IMR-90 (cell line): ENCODE measurements around the gene OR51T1. TPM values are rescaled to one million over a fixed set of nuclear protein-coding genes. Genes with fewer than 3 reads are reported as not detected.

Source experiments
- polyA plus RNA-seq, 3 experiments: library from polyadenylated mRNA; depleted of rRNA; stranded (reverse); fragments of >200 nt; gene quantifications; 2 replicates each; pipeline ENCODE4 v1.2.3, GENCODE V29; 2012; ENCODE audit warnings: low replicate concordance in 1 of 3
- total RNA-seq: library from RNA; depleted of rRNA; stranded (reverse); fragments of >200 nt; gene quantifications from 2 replicates; pipeline ENCODE4 v1.2.3, GENCODE V29; 2012; rRNA removed

The OR51T1 gene
- total and polyA plus RNA-seq, 2 of the 4 experiments (the other 2 are of a cell fraction) = not detected

Other genes starting within 250 kb of the OR51T1 start
- not detected in 2 replicates for gene OR51D1, start 244.4 kb upstream of the OR51T1 start, total RNA-seq
- not detected in 2 replicates for gene OR51D1, start 244.4 kb upstream of the OR51T1 start, polyA plus RNA-seq (2012; rRNA removed)
- not detected in 2 replicates for gene OR51E1, start 237.9 kb upstream of the OR51T1 start, total RNA-seq
- 0.02 TPM in 1 of 2 replicates, not detected in the other for gene OR51E1, start 237.9 kb upstream of the OR51T1 start, polyA plus RNA-seq (2012; rRNA removed)
- gene OR51E2, start 184.0 kb upstream of the OR51T1 start, total RNA-seq = 0.56 and 0.72 TPM in 2 replicates
- 0.83 and 1.3 TPM in 2 replicates for gene OR51E2, start 184.0 kb upstream of the OR51T1 start, polyA plus RNA-seq (2012; rRNA removed)
- gene MMP26, start 177.1 kb upstream of the OR51T1 start, total RNA-seq = not detected in 2 replicates
- not detected in 2 replicates for gene MMP26, start 177.1 kb upstream of the OR51T1 start, polyA plus RNA-seq (2012; rRNA removed)
- not detected in 2 replicates for gene OR51F1, start 112.0 kb upstream of the OR51T1 start, total RNA-seq
- not detected in 2 replicates for gene OR51F1, start 112.0 kb upstream of the OR51T1 start, polyA plus RNA-seq (2012; rRNA removed)
- not detected in 2 replicates for gene OR52R1, start 77.5 kb upstream of the OR51T1 start, total RNA-seq
- gene OR52R1, start 77.5 kb upstream of the OR51T1 start, polyA plus RNA-seq (2012; rRNA removed) = not detected in 2 replicates
- gene OR51F2, start 60.6 kb upstream of the OR51T1 start, total RNA-seq = under 0.01 and 0.18 TPM in 2 replicates
- not detected in 2 replicates for gene OR51F2, start 60.6 kb upstream of the OR51T1 start, polyA plus RNA-seq (2012; rRNA removed)
- not detected in 2 replicates for gene OR51S1, start 32.7 kb upstream of the OR51T1 start, total RNA-seq
- not detected in 2 replicates for gene OR51S1, start 32.7 kb upstream of the OR51T1 start, polyA plus RNA-seq (2012; rRNA removed)
- gene OR51A7, start 21.9 kb downstream of the OR51T1 start, total RNA-seq = not detected in 2 replicates
- gene OR51A7, start 21.9 kb downstream of the OR51T1 start, polyA plus RNA-seq (2012; rRNA removed) = not detected in 2 replicates
- gene OR51G2, start 37.5 kb downstream of the OR51T1 start, total RNA-seq = not detected in 2 replicates
- gene OR51G2, start 37.5 kb downstream of the OR51T1 start, polyA plus RNA-seq (2012; rRNA removed) = not detected in 2 replicates
- gene OR51G1, start 42.4 kb downstream of the OR51T1 start, total RNA-seq = not detected in 2 replicates
- not detected in 2 replicates for gene OR51G1, start 42.4 kb downstream of the OR51T1 start, polyA plus RNA-seq (2012; rRNA removed)
- not detected in 2 replicates for gene OR51A4, start 65.7 kb downstream of the OR51T1 start, total RNA-seq
- gene OR51A4, start 65.7 kb downstream of the OR51T1 start, polyA plus RNA-seq (2012; rRNA removed) = not detected in 2 replicates
- not detected in 2 replicates for gene OR51A2, start 73.8 kb downstream of the OR51T1 start, total RNA-seq
- gene OR51A2, start 73.8 kb downstream of the OR51T1 start, polyA plus RNA-seq (2012; rRNA removed) = not detected in 2 replicates
- not detected in 2 replicates for gene OR51L1, start 113.0 kb downstream of the OR51T1 start, total RNA-seq
- gene OR51L1, start 113.0 kb downstream of the OR51T1 start, polyA plus RNA-seq (2012; rRNA removed) = not detected in 2 replicates
- not detected in 2 replicates for gene OR52J3, start 164.6 kb downstream of the OR51T1 start, total RNA-seq
- not detected in 2 replicates for gene OR52J3, start 164.6 kb downstream of the OR51T1 start, polyA plus RNA-seq (2012; rRNA removed)
- gene OR52E2, start 177.7 kb downstream of the OR51T1 start, total RNA-seq = not detected in 2 replicates
- gene OR52E2, start 177.7 kb downstream of the OR51T1 start, polyA plus RNA-seq (2012; rRNA removed) = not detected in 2 replicates
- not detected in 2 replicates for gene OR52E1, start 187.7 kb downstream of the OR51T1 start, total RNA-seq
- not detected in 2 replicates for gene OR52E1, start 187.7 kb downstream of the OR51T1 start, polyA plus RNA-seq (2012; rRNA removed)